GM12872 (cell line): ENCODE measurements around the gene SPRR2G.

Experiments used
- CTCF ChIP-seq: IDR thresholded peaks from 3 replicates; pipeline ENCODE4 v1.5.1; 2011; ENCODE audit warnings: low read depth, mild to moderate bottlenecking, low read length, moderate library complexity; ENCODE audit not compliant: insufficient read depth

Gene SPRR2G

GRCh38 chr1:153125536-153125935 is 25.2 kb downstream of the SPRR2G start:
- TF ChIP-seq CTCF: no peak

GRCh38 chr1:153122831-153123421 is 27.8 kb downstream of the SPRR2G start:
- no peak for TF ChIP-seq CTCF

GRCh38 chr1:153120945-153121344 is 29.7 kb downstream of the SPRR2G start:
- no peak for TF ChIP-seq CTCF

GRCh38 chr1:153119491-153119971 is 31.2 kb downstream of the SPRR2G start:
- TF ChIP-seq CTCF: no peak

GRCh38 chr1:153113416-153113815 is 37.3 kb downstream of the SPRR2G start, which contains the start of gene SPRR2F:
TSS of gene SPRR2F (minus strand) at chr1:153113516. CDS start at chr1:153112733, 783 bp downstream.
- no peak for TF ChIP-seq CTCF

- TF ChIP-seq CTCF: no peak
These were observed 50.4 kb downstream of the SPRR2G start for GRCh38 chr1:153100245-153100644.
